Lower lobe of right lung (tissue), 2 donors: Measurements from ENCODE around the gene PRDX6. TPM values are rescaled to one million over a fixed set of nuclear protein-coding genes. Genes with fewer than 3 reads are reported as not detected.

ENCODE experiments used
- ATAC-seq, 2 donors: fragments of 200-7000 bp; cut with Tn5 transposase; one replicate each; pipeline ENCODE4 v1.9.1; 2020 to 2022; ENCODE audit warnings: mild to moderate bottlenecking in 2 of 2, moderate library complexity in 2 of 2
- DNase-seq: peaks from one replicate; pipeline ENCODE4 v3.0.0-alpha.2; 2020
- H3K27ac ChIP-seq: fragments of 200-600 bp; one replicate; pipeline ENCODE4 v1.8.0; 2022
- H3K27me3 ChIP-seq: fragments of 200-600 bp; one replicate; pipeline ENCODE4 v1.8.0; 2022; ENCODE audit warnings: low read depth
- H3K36me3 ChIP-seq: fragments of 200-600 bp; one replicate; pipeline ENCODE4 v1.8.0; 2022; ENCODE audit warnings: mild to moderate bottlenecking
- H3K4me1 ChIP-seq: fragments of 200-600 bp; one replicate; pipeline ENCODE4 v1.8.0; 2022
- H3K4me3 ChIP-seq: fragments of 200-600 bp; one replicate; pipeline ENCODE4 v1.8.0; 2022; ENCODE audit warnings: mild to moderate bottlenecking
- H3K9me3 ChIP-seq: fragments of 200-600 bp; one replicate; pipeline ENCODE4 v1.8.0; 2022
- intact Hi-C: fragments of 100-400 bp; cut with DNase I; formaldehyde crosslinking; loops from one replicate; pipeline ENCODE4 v1.11.0; 2022
- long read RNA-seq: library from polyadenylated mRNA; unstranded; transcript quantifications from one replicate; pipeline ENCODE4 v2.0.0, GENCODE V29; 2021
- total RNA-seq: library from RNA; stranded (reverse); fragmentation: NEBNext Ultra II Directional; extraction: Animal tissue kit (Norgen Biotek cat#: 25700); gene quantifications from one replicate; pipeline ENCODE4 v1.2.1, GENCODE V29; 2021
- TF ChIP-seq, protein P1 (sequence below): fragments of 200-600 bp; IDR thresholded peaks from one replicate; pipeline ENCODE4 v1.8.0; 2022; ENCODE audit warnings: antibody characterized with exemption, mild to moderate bottlenecking
- donor health status: DM: no; HTN: yes; CAD: no; lungs with severe emphysema.

PRDX6 gene
- total RNA-seq, result 187 TPM
- long read RNA-seq, transcript PRDX6-203 (4 exons, 859 nt), result minor isoform, 6 of 163 reads
- long read RNA-seq, transcript PRDX6-201 (5 exons, 1,751 nt), result major isoform, 146 of 163 reads
- long read RNA-seq, partial matches to known transcripts, result 6 of 163 reads
- long read RNA-seq, other reads (novel, unspliced or antisense), result 4 of 163 reads

DNA sequence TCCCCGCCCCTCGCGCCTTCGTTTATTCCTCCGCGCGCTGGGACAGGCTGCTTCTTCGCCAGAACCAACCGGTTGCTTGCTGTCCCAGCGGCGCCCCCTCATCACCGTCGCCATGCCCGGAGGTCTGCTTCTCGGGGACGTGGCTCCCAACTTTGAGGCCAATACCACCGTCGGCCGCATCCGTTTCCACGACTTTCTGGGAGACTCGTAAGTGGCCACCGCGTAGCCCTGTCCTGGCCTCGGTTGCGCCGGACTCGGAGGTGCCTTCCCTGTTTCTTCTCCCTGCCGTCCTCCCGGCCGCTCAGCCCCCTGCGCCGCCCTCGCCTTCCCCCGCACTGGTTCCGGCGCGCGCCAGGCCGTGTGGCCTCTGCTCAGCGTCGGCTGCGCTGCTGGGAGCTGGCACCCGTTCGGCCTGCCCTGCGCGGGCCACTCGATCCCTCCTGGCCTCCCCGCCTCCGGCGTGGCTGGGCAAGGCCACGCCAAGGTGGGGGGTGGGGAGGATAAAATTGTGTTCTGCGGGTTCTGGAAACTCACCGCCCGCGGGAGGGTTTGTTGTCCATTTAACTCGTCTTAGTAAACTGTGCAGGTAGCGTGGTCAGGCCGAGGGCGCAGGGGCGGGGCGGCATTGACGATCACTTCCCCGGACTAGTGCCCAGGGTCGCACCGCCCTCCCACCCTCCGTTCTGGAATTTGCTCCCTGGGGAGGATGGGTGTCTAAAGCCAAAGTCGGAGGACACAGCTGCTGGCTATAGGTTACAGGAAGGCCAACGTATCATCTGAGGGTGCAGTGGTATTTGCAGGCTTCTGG, at the start of gene PRDX6:
Gene PRDX6 (plus strand): TSS at position 50 of the 808 bp plus-strand sequence. CDS start 63 bp downstream, at position 113.
- H3K36me3 ChIP-seq, result peaks cover 22% of the 10 kb centered on the region
- no peaks in the 10 kb centered on the region for H3K27me3 ChIP-seq
- ATAC-seq (peak; percentile 69 to 70), DNase-seq (peak; percentile 92)
- TF ChIP-seq, protein P1, sequence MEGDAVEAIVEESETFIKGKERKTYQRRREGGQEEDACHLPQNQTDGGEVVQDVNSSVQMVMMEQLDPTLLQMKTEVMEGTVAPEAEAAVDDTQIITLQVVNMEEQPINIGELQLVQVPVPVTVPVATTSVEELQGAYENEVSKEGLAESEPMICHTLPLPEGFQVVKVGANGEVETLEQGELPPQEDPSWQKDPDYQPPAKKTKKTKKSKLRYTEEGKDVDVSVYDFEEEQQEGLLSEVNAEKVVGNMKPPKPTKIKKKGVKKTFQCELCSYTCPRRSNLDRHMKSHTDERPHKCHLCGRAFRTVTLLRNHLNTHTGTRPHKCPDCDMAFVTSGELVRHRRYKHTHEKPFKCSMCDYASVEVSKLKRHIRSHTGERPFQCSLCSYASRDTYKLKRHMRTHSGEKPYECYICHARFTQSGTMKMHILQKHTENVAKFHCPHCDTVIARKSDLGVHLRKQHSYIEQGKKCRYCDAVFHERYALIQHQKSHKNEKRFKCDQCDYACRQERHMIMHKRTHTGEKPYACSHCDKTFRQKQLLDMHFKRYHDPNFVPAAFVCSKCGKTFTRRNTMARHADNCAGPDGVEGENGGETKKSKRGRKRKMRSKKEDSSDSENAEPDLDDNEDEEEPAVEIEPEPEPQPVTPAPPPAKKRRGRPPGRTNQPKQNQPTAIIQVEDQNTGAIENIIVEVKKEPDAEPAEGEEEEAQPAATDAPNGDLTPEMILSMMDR, result no peak
- H3K27ac ChIP-seq, result peak within 1 kb of the TSS; percentile 98
- peaks cover 59% of the 10 kb centered on the region for H3K4me1 ChIP-seq
- intact Hi-C loops, result no loop called here
- no peaks in the 10 kb centered on the region for H3K9me3 ChIP-seq
- peak within 1 kb of the TSS; percentile 91 for H3K4me3 ChIP-seq

- no peaks in the 10 kb centered on the region for H3K27me3 ChIP-seq
- H3K4me3 ChIP-seq, result peak overlapping the region; percentile 19
- peak overlapping the region; percentile 79 for H3K27ac ChIP-seq
- intact Hi-C loops, result no loop called here
- H3K36me3 ChIP-seq, result no peaks in the 10 kb centered on the region
- DNase-seq (peak; percentile 85), ATAC-seq (peak; percentile 94 to 95)
- no peaks in the 10 kb centered on the region for H3K9me3 ChIP-seq
- TF ChIP-seq, protein P1, result peak; percentile 59
- H3K4me1 ChIP-seq, result peaks cover 25% of the 10 kb centered on the region
Observed at GRCh38 chr1:173429471-173430402, 47.4 kb upstream of the PRDX6 start.

GRCh38 chr1:173430677-173431303, 46.3 kb upstream of the PRDX6 start:
- Histone ChIP-seq H3K4me3 (no peak overlapping the region), H3K27me3 (no peaks in the 10 kb centered on the region), H3K9me3 (no peaks in the 10 kb centered on the region), H3K4me1 (peaks cover 25% of the 10 kb centered on the region), H3K36me3 (no peaks in the 10 kb centered on the region), H3K27ac (peak overlapping the region; percentile 79)
- intact Hi-C loops, result no loop called here
- no peak for DNase-seq
- ATAC-seq, result no peak
- TF ChIP-seq, protein P1, result no peak

DNA sequence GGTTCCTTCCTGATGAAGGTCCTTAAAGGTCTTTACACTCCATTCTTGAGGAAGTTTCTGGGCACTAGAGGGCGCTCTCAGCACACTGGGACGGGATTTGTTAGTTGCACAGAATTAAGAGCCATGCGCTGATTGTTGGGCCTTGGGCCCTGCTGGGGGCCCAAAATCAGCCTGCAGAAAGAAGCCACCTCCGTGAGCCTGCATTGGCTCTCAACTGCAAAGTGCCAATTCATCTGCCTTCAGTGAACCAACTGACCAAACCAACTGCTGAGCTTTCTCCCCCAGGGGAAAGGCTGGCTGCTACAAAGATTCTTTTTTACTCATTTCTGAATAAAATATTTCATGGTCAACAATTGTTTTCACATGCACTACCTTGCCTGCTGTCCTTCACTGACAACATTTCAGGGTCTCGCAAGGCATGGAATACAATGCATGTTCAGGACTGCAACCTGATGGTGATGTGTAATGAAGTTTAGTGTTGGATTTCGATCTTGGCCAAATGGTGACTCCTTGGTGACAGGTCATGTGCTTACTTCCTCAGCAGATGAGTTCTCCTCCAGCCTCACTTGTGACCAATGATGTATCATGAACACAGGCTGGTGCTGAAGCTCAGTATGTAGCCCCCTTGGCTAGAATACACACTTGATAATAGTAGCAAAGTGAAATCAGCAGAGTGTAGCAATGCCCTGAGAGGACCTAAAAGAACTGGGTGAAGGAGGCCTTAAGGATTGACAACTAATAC, 45.7 kb upstream of the PRDX6 start:
- Histone ChIP-seq H3K9me3 (no peaks in the 10 kb centered on the region), H3K4me3 (no peak overlapping the region), H3K4me1 (peaks cover 25% of the 10 kb centered on the region), H3K36me3 (no peaks in the 10 kb centered on the region), H3K27me3 (no peaks in the 10 kb centered on the region), H3K27ac (no peak overlapping the region)
- intact Hi-C loops, result no loop called here
- TF ChIP-seq, protein P1, result peak; percentile 94
- ATAC-seq, result peak; percentile 92
- DNase-seq, result peak; percentile 88
